CD4-positive, alpha-beta T cell treated with Interleukin-6 for 4 hours (primary cell): Measurements from ENCODE around the gene FHDC1.

Experiments
- DNase-seq: peaks from one replicate; pipeline ENCODE4 v3.0.0-alpha.2; 2020; ENCODE audit warnings: mixed read lengths

The FHDC1 gene

DNA sequence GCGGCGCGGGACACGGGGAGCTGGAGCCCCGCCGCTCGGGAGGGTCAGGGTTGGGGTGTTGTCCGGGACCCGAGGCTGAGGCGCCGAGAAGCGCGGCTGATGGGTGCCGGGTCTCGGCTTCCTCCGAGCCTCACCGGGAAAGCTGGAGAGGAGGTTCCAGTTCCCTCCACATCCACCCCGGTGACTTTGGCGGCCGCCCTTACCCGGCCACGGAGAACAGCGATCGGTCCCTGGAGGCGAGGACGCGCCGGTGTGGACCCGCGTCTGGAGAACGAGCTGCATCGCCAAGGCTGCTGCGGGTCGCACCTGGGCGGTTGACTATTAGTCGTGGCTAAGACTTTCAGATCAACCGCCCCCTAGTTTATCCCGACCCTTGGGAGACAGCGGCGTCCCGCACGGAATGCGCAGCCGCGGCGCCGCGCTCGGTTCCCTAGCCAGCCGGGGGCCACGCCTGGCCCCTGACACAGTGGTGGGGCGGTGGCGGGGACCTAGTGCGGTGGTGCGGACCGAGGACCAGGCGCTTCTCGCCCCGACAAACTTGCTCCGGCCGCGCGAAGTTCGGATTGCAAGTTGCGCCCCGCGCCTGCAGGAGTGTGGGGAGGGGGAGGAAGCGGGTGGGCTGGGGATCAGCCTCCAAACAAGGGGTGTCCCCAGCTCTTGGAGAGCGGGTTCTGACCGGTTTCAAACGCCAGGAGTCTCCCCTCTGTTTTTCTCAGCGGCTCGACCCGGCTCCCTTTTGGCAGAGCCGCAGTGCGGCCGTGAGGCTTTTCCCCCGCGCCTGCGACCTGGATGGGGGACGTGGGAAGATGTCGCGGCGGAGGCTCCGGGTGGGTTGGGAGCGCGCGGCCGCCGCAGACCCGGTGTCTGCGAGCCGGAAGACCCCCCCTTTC is 568 bp downstream of the FHDC1 start:
- no peak for DNase-seq

GRCh38 chr4:152937336-152938236 is 1.5 kb downstream of the FHDC1 start:
- DNase-seq: no peak

DNA sequence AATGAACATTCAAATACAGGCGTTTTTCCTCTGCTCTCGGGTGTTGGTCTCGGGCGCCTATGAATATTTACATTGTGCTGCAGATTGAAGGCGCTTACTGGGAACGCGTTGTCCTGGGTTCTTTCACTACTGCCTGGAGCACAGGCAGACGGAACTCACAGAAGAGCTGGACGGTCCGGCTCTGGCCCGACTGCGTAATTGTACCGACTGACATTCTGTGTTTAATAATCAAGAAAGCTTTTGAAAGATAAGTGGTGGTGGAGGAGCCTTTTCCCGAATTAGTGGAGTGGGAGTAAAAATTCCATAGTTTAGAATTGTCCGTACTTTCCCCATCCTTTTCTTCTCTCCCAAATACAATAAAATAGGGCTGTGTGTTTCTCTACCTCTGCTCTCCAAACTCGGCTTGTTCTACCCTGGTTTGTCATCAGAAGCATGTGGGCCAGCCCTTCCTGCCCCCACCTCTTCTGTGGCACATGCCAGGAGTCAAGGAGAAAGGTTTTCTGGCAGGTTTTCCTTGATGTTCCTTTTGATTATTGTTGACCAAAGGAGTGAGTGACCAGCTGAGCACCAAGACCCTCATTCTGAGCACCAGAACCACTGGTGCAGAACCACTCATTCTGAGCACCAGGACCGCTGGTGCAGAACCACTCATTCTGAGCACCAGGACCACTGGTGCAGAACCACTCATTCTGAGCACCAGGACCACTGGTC is 2.3 kb downstream of the FHDC1 start:
- DNase-seq: no peak

- DNase-seq: no peak
These were observed 3.5 kb downstream of the FHDC1 start for GRCh38 chr4:152939621-152940020.

- DNase-seq: no peak
These were observed 4.3 kb downstream of the FHDC1 start for GRCh38 chr4:152940461-152940860.

DNA sequence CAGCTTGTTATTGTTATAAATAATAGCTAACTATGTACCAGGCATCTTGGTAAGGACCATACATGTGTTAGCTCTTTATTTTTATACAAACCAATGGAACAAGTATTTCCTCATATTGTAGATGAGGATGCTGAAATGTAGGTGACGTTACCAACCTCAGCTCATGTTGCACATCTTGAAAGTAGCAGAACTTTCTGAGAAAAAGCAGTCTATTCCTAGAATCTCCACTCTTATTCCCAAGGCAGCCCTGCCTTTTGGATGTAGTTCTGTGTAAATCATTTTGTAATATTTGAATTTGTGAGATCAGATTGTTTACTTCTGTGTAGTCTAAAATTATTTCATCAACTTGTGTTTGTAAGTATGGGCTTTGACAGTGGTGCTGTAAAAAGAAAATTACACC is 5.3 kb downstream of the FHDC1 start:
- DNase-seq: no peak

DNA sequence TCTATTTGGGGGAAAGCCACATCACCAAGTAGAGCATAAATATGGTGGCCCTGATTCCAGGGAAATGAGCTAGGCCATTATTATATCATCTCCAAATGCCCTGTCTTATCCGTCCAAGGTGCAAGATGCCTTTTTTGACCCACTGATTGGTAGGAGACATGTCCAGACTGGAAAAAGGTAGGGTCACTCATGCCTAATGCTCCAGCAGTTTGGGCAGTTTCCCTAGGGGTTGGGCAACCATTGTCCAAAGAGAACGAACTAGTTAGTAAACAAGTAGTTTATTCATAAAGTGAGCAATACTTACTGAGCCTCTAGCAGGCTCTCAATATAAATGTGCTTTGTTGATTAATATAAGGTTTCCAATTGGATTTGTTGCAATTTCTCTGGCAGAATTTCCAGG is 6.2 kb downstream of the FHDC1 start:
- no peak for DNase-seq

- no peak for DNase-seq
These were observed 7.5 kb downstream of the FHDC1 start for GRCh38 chr4:152943672-152944071.

DNA sequence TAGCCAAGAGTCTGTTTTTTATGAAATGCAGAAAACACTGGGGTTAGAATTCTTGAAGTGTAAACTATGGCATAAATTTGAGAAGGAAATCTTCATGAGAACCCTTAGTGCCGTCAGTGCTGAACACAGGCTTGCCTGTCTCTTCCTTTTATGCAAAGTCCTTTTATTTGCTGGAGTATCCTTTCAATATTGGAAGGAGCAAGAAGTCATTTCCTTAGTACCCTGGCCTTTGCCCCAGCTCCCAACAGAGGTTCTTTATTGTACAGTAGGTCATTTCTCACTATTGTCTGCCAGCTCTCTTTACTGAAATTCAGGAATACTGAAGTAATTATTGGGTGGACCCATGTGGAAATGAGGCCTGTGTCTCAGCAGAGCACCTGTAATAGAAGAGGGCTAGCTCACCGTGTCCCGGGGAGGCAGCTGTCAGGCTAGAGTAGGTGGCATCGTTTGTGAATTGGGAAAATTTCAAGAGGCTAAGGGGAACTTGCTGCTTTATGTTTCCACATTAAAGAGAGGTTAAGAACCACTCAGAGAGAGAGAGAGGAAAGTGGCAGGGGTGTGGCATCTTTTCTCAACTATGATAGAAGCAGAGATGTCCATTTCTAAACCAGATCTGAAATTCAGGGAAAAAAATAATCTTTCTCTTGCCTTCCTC is 8.7 kb downstream of the FHDC1 start:
- DNase-seq: no peak

DNA sequence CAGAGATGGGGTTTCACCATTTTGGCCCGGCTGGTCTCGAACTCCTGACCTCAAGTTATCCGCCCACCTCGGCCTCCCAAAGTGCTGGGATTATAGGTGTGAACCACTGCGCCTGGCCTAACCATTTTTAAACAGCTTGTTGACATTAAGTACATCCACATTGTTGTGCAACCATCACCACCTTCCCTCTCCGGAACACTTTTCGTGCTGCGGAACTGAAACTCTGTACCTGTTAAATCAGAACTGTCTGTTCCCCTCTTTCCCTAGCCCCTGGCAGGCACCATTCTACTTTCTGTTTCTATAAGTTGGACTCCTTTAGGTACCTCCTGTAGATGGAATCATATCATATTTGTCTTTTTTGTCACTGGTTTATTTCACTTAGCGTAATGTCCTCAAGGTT is 9.5 kb downstream of the FHDC1 start:
- DNase-seq: no peak

DNA sequence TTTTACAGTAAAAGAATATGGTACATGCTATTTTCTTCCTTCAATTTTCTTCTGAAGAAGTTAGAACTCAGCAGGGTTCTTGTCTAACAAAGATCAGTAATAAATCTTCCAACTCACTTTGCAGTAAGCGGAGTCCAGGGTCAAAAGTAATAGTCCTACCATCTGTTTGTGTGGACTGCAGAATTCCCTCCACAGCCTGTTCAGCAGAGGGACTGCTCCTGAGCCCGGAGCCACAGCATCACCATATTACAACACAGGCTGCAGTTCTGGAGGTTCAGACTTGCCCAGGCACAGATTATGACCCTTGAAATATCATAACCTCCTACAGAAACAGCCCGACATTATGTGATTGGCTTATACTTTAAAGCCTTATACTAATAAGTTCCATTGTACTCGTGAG is 10.3 kb downstream of the FHDC1 start:
- no peak for DNase-seq

- no peak for DNase-seq
These were observed 11.2 kb downstream of the FHDC1 start for GRCh38 chr4:152947311-152947710.

GRCh38 chr4:152949930-152950329 is 13.8 kb downstream of the FHDC1 start:
- no peak for DNase-seq

- no peak for DNase-seq
These were observed 14.5 kb downstream of the FHDC1 start for GRCh38 chr4:152950402-152951274.

GRCh38 chr4:152951348-152951747 is 15.2 kb downstream of the FHDC1 start:
- no peak for DNase-seq

DNA sequence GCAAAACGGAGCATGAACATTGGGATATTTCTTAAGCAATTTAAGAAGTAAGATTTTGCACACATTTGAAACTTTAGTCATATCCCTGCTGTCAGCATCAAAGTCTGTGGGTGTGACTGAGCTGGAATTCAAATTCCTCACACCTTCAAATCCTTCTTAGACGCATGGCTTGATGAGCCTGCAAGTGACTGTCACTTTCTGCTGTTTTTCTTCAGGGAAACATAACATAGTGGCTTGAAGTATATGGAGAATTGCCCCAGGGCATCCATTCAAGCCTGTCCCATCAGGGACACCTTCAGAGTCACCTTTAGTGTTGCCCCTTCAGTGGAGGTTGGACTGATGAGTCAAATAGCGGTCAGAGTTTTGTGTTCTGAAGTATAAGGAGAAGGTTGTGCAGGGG is 17.4 kb downstream of the FHDC1 start:
- DNase-seq: no peak

DNA sequence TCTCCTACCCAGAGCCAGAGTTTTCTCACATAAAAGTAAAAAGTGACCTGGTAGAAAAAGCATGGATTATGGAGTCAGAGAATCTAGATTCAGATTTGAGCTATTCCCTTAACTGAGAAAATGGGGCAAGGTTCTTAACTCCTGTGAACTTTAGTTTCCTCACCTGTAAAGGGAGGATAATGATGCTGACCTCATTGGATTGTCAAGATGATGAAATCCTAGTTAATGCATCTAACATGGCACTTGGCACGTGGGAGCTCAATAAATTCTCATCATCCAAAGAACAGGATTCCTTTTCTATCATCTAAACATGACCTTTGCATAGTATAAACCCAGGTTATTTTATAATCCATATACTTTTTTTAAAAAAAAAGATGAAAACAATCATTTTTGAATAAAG is 18.6 kb downstream of the FHDC1 start:
- no peak for DNase-seq

GRCh38 chr4:152956147-152956546 is 20.0 kb downstream of the FHDC1 start:
- DNase-seq: no peak

GRCh38 chr4:152956650-152957436 is 20.7 kb downstream of the FHDC1 start:
- no peak for DNase-seq

DNA sequence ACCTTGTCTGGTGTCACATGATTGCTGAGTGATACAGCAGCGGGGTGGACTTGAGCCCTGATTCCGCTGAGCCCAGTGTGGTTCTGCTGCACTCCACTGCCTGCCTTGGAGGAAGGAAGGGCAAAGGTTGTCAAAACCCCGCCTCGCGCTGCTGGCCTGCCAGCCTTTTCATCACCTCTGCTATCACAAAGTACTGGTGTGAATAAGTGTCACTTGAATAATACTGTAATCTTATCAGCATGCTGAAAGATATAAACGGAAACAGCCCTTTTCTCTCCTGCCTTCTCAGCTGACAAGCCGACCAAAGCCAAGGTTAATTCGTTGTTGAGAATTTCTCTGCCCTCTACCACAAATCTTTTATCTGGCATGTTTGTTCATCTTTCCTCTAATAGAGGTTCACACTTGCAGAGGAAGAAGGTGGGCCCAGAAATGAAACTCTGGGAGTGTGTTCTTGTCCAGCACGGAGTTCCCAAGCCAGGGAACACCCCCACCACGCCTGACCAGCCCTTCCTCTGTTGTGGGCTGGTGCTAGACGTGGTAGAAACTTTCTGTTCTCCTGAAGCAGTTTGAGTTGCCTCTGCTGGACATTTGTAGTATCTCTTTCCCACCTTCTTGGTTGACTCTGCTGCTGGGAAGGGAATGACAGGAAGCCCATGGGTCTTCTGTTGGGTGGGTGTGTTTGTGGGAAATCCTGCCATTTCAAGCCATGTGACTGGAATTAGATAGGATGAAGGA is 21.5 kb downstream of the FHDC1 start:
- no peak for DNase-seq
